GM18909 (cell line): ENCODE results near the gene CROCC2.

Experiments used
- ATAC-seq: cut with Tn5 transposase; IDR thresholded peaks from one replicate; pipeline ENCODE4 v1.9.1; 2021; ENCODE audit warnings: mild to moderate bottlenecking; ENCODE audit not compliant: unreplicated experiment, poor library complexity

CROCC2 gene

DNA sequence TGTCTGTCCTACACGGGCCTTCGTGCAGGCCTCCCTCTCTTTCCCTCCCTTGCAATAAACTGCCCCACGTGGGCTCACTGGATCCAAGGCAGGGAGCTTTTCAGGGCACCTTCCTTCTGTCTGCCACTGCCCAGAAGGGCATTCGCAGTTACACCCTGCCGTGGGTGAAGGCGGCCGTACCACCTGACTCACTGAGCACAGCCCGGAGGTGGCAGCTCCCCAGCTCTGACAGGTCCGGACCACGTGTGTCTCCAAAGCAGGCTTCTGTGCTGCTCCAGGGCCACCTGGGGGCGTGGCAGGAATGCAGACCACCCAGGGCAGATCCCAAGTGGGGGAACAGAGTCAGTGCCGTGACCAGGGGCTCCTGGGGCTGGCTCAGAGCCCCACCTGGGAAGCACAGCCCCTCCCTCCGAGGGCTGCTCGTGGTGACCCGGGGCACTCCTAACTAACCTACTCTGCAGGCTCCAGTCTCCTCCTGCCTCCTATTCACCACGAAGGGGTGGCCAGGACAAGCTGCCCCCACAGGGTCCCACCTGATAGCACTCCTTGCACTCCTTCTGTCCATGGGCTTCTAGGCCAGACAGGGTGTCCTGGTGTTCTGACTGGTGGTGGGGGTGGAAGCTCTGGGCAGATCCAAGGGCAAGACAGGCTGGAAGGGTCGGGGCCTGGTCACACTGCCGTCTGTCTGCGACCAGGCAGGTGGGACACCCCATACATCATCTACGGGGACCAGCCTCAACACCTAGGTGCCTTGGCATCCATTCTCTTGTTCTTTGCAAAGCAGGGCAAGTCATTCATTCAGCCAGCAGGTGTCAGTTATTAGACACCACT, 102.0 kb downstream of the CROCC2 start:
- no peak for ATAC-seq

DNA sequence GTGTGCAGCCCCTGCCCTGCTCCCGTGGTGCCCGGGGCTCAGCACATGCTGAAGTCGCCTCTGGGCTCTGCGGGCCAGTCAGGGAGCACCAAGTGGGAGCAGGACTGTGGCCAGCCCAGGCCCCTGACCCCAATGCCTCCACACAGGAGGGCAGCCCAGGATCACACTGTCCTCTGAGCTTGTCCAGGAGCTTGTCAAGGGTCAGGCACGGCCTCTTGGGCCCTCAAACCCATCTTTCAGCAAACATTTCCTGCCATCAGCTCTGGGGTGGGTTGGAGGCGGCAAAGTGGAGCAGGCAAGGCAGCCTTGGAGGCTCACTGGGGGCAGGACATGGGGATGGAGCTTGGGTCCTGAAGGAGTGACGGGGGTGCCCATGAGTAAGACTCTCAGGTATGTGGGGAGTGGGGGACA, 102.6 kb downstream of the CROCC2 start:
- no peak for ATAC-seq

DNA sequence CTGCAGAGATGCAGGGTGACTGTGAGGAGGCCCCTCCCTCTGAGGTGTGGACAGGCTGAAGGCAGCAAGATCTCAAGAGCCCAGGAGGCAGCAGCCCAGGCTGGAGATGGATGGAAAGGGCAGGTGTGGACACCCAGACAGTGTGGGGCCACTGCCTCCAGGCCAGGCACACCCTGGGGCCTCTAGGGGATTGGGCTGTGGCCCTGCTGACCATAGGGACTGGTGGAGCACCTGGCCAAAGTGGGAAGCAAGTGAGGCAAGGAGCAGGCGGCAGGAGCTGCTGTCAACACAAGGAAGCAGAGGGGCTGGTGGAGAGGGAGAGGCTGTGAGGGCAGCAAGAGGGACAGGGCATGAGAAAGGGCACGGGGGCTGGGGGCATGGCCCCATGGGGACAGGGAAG, 103.1 kb downstream of the CROCC2 start:
- ATAC-seq = no peak

DNA sequence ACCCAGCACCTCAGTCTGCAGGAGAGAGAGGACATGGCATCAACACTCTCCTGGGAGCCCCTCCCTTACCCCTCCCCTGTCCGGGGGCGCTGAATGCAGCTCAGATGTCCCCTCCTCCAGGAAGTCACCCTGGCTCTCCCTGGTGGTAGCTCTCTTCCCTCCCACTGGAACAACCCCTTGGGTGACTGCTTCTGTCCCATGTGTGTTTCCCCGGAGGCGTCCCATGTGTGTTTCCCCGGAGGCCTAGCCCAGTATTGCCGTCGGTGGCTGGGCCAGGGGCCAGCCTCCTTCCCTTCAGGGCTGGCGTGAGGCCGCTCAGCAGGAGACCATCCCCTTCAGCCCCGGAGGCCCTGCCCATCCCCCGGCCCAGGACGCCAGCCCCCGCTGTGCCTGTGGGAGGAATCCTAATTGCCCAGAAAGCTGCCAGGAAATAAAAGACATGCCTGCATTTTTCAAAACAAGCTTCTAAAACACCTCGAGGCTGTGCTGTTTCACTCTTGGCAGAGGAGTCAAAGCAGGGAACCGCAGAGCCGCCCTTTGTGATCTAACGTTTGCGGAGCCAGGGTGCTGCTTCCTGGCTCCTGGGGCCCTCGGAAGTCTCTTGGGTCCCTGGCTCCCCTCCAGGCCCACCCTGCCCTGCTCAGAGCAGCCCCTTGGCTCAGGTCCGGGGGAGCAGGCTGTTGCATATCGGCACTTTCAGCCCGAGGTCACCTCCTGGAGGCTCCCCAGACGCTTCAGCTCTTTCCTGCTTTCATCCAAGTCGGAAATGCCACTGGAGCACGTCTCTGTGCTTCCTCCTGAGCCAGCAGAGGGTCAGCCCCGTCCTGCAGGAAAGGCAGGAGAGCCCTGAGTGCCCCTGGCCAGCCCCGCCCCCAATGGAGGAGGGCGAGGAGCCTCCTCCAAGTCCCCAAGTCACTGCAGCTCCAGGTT, 103.7 kb downstream of the CROCC2 start:
- no peak for ATAC-seq

DNA sequence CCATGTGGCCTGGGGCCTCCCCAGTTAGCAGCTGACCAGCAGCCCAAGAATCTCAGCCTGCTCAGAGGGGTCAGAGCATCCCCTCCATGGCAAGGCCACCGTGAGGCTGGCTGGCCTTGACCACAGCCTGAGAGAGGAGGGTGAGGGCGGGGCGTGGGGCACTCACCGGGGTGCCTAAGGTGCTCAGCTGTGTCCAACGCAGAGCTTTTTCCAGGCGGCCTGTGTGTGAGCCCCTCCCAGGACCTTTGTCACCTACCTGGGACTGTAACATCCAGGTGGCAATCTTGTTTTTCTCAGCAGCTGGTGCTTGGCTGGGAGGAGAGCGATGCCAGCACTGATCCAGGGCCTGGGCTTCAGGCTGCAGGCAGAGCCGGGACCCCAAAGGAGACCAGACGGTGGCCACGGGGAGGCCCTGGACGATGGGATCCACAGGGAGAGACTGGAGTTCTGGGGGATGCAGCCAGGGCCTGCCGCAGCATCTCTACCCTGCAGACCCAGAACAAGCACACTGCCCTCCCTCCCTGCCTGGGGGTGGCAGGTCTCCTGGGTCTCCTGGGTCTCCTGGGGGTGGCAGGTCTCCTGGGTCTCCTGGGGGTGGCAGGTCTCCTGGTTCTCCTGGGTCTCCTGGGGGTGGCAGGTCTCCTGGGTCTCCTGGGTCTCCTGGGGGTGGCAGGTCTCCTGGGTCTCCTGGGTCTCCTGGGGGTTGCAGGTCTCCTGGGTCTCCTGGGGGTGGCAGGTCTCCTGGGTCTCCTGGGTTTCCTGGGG, 104.6 kb downstream of the CROCC2 start:
- no peak for ATAC-seq

DNA sequence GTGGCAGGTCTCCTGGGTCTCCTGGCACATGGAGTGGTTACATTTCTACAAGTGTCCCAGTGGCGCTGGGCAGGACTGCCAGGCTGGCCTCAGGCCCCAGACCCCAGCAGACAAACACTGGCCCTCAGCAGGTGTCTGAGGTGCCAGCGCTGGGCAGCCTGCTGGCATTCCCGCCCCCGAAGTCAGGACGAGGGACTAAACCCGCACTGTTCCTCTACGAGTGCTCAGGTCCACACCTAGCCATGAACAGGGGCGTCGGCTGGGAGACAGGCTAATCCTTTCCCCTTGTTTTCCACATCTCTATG, 105.1 kb downstream of the CROCC2 start:
- no peak for ATAC-seq

DNA sequence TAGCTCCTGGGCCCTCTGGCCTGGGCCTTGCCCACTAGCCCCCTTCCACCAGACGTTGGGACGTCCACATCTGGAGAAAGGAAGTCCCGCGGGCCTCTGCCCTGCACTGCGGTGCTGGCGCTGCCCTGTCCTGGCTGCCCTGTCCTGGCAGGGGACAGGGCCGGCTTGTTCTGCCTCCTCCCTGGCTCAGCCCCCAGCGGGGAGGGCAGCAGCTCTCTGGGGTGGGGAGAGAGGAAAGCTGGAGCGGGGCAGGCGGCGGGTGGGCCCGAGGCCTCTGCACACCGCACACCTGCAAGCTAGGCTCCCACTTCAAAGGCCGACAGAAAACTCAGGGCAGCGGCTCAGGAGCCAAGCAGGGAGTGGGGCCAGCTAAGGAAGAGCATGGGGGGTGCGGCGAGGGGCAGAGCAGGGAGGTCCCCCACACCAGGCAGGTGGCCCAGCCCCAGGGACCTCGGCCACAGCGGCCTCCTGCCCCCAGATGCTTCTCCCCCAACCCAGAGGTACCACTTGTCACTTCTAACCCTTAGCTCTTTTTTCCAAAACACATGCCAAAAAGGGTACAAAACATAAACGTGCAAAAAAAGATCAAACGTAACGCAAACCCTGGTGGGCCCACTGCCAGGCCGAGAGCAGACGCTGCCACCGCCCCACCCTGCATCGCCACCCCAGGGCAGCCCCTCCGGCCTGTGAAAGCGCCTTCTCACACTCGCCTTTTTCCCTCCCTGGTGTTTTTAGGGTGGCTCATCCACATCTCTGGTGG, 105.8 kb downstream of the CROCC2 start:
- ATAC-seq = no peak

DNA sequence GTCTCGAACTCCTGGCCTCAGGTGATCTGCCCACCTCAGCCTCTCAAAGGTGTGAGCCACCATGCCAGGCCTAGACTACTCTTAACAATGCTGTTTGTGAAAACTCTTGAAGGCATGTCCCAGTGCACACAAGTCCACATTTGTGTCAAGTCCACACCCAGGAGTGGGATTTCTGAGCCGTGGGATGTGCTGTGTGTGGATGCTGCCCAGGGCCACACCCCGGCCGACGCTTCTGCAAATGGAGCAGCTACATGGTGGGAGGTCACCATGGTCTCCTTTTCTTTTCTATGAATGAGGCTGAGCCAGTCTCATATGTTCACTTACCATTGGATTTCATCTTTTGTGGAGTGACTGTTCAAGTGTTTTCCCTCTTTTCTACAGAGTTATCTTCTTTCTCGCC, 108.1 kb downstream of the CROCC2 start:
- ATAC-seq = no peak

DNA sequence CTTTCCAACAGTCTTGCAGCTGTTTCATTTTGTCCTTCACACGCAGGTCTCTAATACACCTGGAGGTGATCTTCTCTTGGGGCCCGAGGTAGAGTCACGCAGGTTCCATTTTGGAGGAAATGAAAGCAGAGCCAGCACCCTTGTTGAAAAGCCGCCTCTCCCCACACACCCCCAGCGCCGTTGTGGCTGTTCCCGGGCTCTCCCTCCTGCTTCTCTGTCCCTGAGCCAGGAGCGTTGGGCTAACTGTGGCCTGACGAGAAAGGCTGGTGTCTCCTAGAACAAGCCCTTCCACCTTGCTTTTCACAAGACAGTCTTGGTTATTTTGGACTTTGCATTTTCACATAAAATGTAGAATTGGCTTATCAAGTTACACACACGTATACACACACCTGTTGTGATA, 108.6 kb downstream of the CROCC2 start:
- no peak for ATAC-seq

DNA sequence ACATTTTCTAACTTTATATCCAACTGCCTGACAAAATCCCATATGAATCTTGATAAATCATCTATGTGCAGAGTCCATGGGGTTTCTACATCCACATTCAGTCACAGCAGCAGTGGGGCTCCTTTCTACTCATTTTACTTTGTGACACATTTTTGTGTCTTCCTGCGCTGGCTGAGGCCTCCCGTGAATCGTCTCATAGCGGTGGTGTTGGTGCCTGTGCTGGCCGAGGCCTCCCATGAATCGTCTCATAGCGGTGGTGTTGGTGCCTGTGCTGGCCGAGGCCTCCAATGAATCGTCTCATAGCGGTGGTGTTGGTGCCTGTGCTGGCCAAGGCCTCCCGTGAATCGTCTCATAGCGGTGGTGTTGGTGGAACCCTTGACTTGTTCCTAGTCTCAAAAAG, 109.3 kb downstream of the CROCC2 start:
- no peak for ATAC-seq

DNA sequence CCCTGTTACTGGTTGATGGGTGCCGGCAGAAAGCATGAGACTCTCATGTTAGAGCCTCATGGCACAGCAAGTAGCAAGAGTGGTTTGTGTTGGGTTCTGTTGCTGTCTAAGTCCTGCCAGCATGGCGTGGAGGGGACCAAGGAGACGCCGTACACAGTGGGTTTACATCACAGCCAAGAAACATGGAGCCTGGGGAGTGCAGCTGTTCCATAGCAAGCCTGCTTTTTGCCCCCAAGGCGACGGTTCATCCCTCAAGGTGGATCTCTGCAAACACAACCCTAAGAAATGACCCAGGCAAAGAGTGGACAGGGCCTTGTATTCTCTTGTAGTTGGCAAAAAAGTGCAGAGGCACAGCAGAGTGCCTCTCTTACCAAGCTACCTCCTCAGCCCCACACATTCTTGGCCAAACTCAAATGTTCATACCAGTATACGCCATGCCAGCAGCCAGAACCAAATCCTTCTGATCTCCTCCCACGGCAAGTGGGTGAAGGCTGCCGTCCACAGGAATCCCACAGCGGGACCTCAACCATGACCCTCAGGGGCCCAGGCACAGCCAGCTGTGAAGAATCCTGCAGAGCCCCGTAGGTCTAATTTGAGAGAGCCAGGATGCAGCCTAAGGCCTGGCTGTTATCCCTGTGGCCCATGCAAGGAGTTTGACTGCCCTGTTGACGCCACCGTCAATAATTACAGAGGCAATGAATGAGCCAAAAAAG, 111.2 kb downstream of the CROCC2 start:
- ATAC-seq = no peak

DNA sequence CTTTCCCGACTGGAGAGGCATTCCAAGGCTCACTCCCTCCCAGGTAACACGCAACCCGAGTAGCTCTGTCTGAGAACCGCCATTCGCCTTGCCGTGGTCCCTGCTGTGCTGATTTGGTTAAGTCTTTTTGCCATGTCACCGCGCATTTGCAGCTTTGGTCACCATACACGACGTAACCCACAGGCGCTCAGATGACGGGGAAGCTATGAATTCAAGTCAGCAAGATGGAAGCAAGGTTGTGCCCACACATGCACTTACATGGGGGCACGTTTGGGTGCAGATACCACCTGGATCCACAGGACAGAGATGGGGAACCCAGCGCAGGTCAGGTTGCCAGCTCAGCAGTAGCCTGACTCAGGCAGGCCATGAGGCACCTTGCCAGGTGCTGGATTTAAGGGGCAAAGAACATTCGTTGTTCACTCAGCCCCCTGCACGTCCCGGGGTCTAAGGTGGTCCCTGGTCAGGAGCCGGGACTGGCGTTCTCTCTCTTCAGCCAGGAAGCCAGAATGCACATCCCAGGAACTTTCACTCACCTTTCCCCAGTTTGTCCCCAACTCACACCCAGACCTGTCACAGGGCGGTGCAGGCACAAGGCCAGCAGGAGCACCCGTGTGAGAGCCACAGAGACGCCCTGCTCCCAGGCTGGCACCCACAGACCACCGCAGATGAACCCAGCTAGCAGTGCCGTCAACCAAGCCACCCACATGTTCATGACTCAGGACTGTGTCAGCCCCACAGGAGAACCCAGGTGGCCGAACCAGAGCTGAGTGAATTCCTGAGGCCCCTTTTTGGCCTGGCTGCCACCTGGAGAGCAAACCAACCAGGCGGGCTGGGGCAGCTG, 112.1 kb downstream of the CROCC2 start:
- ATAC-seq = no peak

DNA sequence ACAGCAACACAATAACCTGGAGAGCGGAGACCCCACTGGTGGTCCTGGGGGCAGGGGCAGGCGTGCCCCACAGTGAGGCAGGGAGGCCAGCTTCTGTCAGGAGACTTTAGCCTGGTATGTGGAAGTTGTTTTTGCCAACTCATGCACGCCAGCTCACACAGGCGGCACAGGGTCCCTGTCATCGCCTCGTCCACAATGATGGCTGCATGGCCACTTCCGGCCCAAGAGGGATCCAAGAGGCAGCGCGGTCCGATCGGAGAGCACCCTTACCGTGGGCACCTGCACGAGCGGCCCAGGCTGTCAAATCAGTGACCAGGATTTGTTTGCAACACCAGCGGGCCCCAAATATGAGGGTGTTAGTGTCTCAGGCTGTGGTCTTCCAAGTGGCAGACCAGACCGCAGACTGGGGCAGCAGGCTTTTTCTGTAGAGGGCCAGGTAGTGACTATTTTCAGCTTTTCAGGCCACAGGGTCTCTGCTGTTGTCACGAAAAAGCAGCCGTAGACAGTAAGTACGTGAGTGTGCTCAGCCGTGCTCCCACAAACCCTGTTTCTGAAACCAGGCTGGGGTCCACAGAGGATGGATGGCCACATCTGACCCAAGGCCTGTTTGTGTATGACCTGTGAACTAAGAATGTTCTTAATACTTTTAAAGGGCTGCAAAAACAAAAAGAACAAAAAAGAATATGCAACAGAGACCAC, 113.5 kb downstream of the CROCC2 start:
- no peak for ATAC-seq

DNA sequence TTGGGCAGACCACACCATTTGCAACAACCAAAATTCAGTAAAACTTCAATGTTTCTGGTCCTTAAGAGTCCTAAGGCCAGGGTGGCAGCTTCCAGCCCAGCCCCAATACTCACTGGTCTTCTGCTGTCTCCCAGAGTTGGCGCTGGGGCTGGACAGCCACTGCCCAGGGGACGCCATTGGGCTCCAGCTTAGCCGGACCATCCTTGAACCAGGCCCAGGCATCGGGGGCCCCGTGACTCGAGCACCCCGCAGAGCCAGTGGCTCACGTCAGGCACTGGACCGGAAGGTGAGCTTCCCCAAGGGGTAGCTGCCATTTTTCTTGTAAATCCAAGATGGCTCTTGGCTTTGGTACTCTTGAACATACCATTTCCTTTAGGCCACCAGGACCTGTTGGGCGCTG, 114.1 kb downstream of the CROCC2 start:
- ATAC-seq = no peak

DNA sequence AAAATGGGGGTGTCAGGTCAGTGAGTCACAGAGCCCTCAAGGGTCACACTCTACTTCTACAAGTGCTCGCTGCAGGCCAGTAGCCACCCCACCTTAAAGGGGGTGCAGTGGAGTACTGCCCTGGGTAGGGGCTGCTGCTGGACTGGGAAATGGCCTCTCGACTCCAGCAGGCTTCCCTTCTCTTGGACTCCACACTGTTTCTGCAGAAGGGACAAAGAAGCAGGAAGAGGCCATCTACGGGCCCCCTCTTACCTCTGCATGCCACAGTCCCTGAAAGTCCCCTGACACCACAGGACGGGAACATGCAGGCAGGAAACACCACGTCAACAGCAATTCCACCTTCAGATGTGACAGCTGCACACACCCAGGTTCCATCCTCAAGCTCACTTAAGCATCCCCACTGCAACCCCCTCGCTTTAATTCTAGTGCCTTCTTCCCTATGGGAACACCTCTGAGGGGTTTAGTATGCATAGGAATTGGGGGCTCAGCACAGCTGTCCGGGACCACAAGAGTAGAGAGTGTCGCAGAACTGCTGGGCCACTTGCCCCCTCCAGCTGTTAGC, 114.6 kb downstream of the CROCC2 start:
- ATAC-seq = no peak

DNA sequence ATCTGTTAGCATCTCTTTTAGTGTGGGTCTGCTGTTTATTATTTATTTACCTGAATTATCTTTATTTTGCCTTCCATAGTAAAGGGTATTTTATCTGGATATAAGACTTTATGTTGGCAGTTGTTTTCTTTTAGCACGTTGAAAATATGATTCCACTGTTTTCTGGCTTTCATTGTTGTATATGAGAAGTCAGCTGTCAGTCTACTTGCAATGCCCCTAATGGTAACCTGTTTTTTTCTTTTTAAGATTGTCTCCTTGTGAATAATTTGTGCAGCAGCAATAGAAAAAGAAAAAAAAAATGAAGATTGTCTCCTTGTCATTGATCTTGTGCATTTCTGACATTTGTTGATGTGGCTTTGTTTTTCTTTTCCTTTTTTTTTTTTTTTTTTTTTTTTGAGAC, 119.5 kb downstream of the CROCC2 start:
- ATAC-seq = no peak

DNA sequence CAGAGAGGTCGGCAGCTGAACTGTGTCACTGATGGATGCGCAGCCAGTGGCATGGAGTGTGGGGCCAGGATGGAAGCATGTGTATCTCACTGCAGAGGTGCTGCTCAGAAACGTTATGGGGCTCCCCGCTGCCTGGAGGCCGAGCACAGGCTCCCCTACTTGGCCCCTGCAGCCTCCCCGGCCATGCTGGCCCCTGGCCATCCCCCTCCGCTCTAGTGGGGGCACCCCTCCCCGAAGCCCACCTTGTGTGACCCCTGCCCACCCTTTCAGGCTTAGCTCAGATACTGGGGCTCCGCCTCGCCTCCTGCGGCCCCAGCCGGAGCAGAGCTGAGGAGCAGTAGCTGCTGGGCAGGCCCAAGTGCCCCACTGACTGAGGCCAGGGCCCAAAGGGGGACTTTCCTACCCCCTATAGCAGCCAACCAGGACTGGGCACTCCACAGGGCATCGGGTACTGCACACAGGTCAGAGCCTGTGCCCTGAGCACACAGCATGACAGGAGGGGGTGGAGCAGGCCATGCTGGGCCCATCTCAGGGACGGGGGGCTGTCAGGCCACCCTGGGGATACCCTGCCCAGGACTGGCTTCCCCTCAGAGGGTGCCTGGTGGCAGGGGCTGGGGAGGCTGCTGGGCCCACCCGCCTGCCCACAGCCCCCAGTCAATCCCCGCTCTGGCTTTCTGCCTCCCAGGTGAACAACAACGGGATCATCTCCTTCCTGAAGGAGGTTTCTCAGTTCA, 123.6 kb downstream of the CROCC2 start:
- ATAC-seq = no peak
